HG03135 (cell line): ENCODE data around the gene LAMA2.

Source experiments
- ATAC-seq: cut with Tn5 transposase; IDR thresholded peaks from one replicate; pipeline ENCODE4 v1.9.1; 2021; ENCODE audit warnings: mild to moderate bottlenecking, moderate library complexity; ENCODE audit not compliant: unreplicated experiment

The LAMA2 gene

DNA sequence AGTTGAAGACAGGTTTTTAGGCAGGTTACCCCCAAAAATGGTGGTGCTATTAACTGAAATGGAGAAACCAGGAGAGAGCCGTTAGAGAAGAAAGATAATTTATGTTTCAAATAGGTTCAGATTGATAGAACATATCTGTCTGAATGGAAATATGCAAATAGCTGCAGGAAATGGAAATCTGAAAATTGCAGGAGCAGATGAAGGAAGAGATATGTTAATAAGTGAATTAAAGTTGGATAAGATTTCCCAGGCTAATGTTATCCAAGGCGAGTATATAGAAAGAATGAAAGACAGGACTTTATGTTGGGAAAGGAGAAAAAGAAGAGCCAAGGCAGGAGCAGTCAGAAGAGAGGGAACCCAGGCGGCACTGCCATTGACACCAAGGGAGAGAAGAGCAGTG lies 461.4 kb downstream of the LAMA2 start:
- ATAC-seq = no peak

DNA sequence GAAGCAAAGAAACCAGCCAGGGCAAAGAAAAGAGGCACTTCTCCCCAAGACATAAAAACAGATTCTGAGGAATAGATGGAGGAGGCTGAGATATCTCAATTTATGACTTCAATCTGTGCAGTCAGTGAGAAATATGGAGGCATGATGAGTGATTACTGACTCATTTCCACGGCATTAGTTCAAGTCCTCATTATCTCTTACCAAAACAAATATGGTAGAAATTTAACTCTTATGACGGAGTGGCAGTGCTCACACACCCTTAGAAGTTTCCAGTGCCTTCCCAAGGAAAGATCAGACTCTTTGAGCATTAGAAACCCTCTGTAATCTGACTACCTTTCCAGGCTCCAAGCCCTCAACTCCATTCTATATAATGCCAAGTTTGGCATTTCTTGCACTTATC lies 463.0 kb downstream of the LAMA2 start:
- no peak for ATAC-seq

DNA sequence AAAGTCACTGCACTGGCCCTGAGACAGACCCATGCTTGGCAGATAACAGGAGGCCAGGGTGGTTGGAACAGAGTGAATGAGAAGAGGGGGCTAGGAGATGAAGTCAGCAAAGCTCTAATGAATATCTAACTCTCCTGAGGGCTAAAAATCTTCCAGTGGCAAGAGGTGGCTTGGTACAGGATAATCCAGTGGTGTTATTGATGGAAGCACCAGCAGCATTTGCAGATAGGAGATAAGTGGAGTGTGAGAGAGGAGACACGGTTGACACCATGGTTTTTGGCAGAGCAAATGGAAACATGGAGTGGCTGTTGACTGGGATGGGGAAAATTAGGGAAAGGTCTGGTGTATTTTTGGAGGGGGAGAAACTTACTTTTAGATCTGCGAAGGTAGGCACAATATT lies 464.0 kb downstream of the LAMA2 start:
- no peak for ATAC-seq

DNA sequence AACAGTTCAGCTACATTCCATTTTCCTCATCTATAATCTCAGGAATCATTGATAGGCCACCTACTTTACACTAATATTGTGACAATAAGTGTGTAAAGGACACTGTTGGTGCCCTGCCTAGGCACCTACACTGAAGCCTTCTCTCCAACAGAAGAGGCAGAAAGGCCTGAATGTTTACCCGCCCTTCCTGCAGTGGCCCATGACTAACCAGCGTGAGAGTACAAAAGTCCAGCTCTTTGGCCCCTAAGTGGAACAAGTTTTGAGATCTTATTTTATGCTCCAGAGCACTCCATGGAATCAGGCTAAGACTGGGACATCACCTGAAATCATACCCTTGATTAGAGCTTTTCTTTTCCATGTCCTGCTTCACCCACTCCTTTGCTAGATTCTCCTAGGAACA lies 467.3 kb downstream of the LAMA2 start:
- ATAC-seq = no peak

DNA sequence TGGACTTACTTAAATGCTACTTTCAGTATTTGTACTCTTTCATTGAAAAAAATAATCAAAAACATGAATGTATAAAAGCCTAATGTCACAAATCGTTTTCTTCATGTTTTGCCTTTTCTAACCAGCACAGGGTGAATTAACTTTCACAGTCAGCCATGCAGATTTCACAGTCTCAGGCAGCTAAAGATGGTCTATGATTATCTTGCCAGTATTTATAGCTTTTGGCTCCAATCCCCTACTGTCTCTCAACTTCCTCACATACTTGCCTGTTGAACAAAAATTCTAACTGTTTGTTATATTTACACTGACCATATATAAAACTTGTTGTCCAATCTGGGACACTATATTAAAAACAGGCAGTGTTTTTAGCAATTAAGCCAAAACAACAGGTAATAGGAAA lies 468.9 kb downstream of the LAMA2 start:
- no peak for ATAC-seq

DNA sequence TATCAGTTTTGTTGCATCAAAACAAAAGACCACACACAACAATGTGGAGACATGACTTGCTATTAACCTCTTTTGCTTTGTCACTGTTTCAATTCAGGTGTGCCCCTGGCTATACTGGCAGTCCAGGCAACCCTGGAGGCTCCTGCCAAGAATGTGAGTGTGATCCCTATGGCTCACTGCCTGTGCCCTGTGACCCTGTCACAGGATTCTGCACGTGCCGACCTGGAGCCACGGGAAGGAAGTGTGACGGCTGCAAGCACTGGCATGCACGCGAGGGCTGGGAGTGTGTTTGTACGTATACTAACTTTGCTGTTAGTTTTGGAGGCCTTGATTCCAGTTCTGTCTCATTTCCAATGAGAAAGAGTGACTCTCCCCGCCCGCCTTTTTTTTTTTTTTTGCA lies 470.1 kb downstream of the LAMA2 start:
- no peak for ATAC-seq

DNA sequence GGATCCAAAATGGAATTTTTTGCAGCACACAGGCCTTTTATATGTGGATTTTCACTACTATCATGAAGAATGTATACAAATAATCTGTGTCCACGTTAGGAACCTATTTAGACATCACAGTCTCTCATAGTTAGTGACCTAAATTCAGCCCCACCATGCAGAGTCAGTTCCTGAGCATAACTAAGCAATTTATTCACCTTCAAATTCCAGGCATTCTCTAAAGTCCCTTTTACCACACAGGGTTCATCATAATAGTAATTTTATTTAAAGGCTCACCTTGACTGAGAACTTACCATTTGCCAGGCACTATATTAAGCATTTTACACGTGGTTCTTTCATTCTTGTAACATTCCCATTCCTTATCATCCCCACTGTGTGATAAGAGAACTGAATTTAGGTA lies 473.2 kb downstream of the LAMA2 start:
- no peak for ATAC-seq

DNA sequence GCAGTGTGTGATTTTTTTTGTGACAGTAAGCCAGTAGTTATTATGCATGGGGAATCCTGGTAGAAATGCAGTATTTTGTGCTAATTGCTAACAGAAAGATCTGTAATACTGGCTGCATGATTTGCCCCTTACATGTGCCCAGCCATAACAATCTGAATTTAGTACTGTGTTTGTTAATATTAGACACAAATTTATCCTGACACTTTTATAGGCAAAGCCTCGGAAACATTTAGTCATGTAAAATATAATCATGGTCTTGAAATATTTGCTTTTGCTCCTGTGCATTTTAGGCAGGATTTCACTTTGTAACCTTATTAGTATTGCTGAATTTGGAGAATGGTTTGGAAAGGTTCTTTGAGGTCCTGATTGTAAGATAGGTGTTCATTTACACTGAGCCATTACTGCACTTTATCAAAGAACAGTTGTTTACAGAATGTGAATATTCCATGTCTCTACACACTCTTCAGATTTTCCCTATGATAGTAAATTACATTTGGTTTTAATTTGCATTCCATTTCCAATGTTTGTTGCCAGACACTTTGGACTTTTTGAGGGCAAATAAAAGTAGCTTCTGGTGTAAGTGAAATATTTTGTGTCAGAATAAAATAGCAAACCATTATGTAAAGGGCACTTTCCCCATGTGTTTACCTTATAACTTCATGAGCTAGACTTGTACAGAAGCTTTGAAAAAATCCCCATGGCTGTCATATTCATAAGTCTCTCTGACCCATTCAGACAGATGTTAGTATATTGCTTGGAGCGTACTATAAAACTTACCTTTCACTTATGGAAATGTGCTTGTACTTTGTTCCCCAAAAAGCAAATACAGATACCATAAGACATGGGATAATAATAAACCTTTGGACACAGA lies 477.1 kb downstream of the LAMA2 start:
- no peak for ATAC-seq

DNA sequence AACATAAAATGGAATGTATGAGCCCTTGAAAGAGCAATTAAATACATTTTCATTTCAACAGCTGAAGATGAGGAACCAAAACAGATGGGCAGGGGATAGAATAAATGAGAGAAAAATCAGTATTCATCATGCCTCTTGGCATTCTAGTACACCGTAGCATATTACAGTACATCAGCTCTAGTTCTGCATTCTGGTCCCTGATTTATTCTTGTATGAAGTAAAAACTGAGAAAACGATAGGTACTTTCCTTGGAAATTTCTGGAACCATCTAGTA lies 477.7 kb downstream of the LAMA2 start:
- ATAC-seq = no peak

DNA sequence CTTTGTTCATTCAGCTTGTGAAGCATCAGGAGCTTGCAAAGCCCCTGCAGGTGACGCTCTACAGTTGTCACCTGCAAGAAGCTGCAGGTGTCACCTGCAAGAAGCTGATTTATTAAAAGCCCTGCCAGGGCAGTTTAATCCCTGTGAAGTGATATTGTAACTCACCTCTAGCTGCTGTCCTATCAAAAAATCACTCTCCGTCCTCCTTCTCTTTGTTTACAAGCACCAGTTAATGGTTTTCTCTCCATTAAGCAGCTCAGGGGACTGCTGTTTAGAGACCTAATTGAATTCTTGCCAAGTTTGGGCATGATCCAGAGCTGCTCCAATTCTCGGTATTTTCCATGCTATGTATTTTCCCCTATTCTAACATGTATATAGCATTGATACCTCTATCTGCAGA lies 481.1 kb downstream of the LAMA2 start:
- ATAC-seq = no peak

DNA sequence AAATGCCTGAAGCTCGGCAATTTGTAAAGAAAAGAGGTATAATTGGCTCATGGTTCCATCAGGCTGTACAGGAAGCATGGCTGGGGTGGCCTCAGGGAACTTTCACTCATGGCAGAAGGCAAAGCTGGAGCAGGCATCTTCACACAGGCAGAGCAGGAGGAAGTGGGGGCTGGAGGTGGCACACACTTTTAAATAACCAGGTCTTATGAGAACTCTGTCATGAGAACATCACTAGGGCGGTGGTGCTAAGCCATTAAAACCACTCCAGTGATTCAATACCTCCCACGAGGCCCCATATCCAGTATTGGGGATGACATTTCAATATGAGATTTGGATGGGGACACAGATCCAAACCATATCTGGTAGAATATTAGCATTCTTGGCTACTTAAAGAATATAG lies 481.8 kb downstream of the LAMA2 start:
- no peak for ATAC-seq

DNA sequence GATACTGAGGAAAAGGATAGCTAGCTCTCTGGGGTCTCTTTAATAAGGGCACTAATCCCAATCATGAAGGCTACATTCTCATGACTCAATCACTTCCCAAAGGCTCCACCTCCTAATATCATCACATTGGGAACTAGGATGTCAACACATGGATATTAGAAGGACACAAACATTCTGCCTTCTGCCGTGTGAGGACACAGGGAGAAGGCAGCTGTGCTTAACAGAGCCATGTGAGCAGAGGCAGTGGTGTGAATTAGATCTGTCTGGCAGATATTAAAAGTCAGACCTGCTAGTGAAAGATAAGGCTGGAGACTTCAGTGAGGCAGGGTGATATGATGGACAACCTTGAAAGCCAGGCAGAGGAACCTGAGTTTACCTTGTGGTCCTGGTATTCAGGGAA lies 485.1 kb downstream of the LAMA2 start:
- ATAC-seq = no peak

DNA sequence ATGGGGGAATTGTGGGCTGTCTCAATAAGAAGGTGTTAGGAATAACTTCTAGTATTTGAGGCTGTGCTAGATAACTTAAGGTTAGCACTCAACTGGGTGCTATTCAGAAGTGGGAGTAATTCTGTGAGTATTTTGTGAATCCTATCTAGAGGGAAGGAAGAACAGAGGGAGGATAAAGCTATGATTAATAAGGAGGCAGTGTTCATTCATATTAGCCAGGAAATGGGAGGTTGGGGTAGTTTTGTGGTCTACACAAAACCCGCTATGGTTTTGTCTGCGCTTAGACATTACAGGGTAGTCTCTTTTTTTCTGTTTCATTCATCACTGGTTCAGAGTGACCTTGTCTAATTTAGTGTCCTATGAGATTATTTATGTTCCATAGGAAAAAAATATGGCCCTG lies 486.0 kb downstream of the LAMA2 start:
- ATAC-seq = no peak

DNA sequence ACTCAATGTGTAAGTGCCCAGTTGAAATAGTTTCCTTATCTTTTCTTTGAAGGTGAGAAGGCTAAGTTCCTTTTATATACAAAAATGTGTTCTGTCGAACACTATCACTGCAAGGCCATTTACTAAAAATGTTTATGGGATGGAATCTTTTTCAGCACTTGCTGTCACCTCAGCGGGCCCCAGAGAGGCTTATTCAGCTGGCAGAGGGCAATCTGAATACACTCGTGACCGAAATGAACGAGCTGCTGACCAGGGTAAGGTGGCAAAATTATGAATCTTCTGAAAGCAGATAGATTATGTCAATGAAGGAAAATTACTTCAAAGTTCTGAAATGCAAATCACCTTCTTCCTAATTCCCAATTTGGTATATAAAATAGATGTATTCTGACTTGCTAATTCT lies 486.8 kb downstream of the LAMA2 start:
- no peak for ATAC-seq

DNA sequence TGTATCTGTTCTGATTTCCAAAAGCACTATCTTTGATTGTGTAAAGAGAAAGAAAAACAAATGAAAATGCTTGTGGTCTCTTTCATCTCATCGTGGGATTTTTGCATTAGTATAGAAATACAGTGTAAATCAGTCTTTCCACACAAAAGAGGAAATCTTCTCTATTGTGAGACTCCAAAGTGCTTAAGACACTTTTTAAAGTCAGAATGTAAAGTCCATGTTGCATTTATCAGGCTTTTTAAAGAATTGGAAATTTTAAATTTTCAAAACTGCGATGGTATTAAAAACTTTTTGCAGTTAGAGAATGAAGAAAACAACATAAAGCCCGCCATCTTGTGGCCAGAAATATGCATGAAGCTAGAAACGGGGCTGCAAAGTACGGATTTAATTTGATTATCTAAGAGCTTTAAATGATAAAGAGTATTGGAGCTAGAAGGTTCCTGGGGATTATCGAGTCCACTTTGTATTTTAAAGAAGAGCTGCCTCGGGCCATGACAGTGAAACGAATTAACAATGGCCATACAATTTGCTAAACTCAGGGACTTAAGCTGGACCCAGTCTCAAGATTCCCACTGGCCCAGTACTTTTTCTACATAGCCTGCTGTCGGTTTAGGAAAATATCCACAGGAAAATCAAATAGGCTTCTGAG lies 487.5 kb downstream of the LAMA2 start:
- ATAC-seq = no peak

DNA sequence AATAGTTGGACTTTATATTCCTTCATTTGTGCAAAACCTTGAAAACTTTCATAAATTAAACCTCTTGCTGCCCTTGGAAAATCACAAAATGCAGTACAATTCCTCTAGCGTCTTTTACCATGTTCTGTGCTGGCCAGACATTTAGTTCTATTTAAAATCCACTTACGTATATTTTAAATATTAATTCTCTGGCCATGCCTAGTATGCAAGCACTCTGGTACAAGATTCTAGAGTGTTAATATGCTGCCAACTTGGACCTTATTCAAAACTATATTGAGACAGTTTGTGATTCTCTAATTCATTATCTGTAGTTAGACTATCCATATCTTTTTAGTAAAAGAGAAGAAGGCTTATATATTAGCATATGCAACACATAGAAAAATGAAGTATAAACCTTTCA lies 498.9 kb downstream of the LAMA2 start:
- no peak for ATAC-seq

DNA sequence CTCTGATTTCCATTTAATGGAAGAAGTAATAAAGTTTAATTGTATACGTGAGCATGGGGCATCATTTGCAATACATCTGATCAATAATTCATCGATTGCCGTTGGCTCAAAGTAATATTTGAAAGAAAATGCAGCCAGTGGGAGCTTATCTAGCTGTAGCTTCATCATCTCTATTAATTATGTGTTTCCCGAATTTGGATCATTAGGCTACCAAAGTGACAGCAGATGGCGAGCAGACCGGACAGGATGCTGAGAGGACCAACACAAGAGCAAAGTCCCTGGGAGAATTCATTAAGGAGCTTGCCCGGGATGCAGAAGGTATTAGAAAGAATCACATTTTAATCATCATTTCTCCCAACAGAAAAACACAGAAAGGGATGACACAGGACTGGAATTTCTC lies 500.0 kb downstream of the LAMA2 start:
- no peak for ATAC-seq

DNA sequence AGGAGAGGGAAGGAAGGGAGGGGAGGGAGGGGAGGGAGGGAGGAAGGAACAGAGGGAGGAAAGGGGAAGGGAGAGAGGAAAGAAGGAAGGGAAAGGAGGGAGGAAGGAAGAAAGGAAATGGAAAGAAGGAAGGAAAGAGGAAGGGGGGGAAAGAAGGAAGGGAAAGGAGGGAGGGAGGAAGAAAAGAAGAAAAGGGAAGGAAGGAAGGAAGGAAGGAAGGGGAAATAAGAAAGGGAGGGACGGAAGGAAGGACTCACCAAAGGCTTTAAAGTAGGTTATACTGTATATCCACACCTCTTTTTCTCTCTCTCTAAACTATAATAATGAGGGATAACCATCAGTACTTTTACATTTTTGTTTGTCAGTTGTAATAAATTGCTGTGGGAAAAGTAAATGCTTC lies 502.2 kb downstream of the LAMA2 start:
- no peak for ATAC-seq

DNA sequence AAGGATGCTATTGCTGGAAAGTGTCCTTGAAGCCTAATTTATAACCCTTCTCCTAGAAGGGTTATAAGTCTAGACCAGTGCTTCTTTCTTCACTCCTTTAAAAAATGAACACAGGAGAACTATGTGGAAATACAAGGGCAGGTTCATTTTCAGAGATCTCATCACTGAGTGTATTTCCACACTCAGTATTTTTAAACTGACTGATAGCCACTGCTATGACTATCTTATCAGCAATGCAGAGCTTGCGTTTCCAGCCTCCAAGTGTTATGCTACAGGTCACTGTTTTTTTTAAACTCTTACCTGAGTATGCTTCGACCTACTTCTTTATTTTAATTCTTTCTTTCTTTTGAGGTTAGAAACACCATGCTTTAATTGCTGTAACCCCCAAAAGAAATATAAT lies 508.0 kb downstream of the LAMA2 start:
- no peak for ATAC-seq

DNA sequence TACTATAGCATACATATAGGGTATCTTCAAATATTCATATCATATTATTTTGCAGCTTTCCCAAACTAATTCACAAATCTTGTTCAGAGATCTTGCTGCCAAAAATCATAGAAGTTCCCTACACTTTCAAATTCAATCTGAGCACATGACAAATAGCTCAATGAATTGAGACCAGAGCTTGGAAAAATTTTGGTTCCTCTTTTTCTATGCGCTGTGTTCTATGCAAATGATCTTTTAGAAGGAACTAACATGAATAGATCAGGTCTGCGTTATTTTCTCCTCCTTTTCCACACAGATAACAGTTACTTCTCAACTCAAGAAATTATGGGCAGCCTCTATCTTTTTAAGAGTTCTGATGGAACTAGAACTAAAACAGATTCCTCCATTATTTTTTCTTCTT lies 510.7 kb downstream of the LAMA2 start:
- no peak for ATAC-seq

DNA sequence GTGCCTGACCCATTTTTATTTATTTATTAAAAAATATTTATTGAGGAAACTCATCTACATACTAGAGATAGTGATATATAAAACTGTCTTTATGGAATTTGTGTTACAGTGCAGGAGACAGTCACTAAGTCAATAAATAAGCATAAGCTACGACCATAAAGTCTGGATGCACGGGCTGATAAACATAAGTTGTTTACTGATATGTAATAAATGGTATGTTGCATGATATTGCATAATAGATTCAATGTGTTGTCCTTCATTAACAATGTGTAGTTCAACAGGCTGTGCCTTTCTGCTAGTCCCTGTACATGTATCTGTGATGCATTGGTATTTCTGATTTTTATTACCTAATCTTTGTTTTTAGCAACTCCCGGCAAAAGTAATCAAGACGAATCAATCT lies 515.8 kb downstream of the LAMA2 start:
- ATAC-seq = no peak

DNA sequence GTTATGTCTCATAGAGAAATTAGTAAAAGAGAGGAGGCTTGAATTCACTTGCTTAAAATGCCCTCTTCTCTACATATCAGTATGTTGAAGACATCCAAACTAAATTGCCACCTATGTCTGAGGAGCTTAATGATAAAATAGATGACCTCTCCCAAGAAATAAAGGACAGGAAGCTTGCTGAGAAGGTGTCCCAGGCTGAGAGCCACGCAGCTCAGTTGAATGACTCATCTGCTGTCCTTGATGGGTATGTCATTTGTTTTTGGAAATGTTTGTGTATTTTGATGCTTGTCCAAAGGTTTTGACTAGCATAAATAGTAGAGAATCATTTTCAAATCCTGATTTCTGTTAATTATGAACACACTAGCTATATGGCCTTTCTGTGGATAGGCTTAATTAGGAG lies 519.3 kb downstream of the LAMA2 start:
- ATAC-seq = no peak

DNA sequence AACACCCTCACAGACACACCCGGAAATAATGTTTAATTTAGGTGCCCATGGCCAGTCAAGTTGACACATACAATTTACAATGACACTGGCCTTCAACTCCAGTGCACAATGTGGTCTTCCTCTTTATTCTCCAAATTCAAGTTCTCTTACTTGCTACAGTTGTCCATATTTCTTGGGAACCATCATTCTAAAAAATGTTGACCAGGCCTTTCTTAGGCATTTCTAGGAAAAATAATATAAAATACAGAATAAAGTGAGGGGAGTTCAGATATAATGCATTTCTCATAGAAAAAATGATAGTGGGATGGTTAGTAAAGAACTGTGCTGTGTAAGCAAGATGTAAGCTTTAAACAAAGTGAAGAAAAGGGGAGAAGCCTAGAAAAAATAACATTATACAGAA lies 528.2 kb downstream of the LAMA2 start:
- no peak for ATAC-seq
